Activated naive CD4-positive, alpha-beta T cell treated with anti-CD3 and anti-CD28 coated beads, Interleukin-2, amount 10 ng/mL, durations not matched to agents 7 days and 5 days (primary cell): ENCODE results near the gene FSIP1.

Experiments used
- CTCF ChIA-PET: fragments of 350-600 bp; sonication (Branson Sonifier 250); formaldehyde crosslinking; loops from one replicate; lab custom pipeline; 2021; ENCODE audit warnings: antibody characterized with exemption; lab: Charles Lee
- DNase-seq: peaks from one replicate; pipeline ENCODE4 v3.0.0-alpha.2; 2020
- H3K27ac Mint-ChIP-seq: one replicate; pipeline ENCODE4 v1.8.0; 2021; ENCODE audit warnings: mild to moderate bottlenecking, moderate library complexity, mixed read lengths
- H3K27me3 Mint-ChIP-seq: one replicate; pipeline ENCODE4 v1.8.0; 2021; ENCODE audit warnings: mild to moderate bottlenecking, mixed read lengths
- H3K36me3 Mint-ChIP-seq: one replicate; pipeline ENCODE4 v1.8.0; 2021; ENCODE audit warnings: mixed read lengths
- H3K4me1 Mint-ChIP-seq: one replicate; pipeline ENCODE4 v1.8.0; 2021; ENCODE audit warnings: mixed read lengths
- H3K4me3 Mint-ChIP-seq: one replicate; pipeline ENCODE4 v1.8.0; 2021; ENCODE audit warnings: mild to moderate bottlenecking, moderate library complexity, mixed read lengths
- H3K9me3 Mint-ChIP-seq: one replicate; pipeline ENCODE4 v1.8.0; 2021; ENCODE audit warnings: mixed read lengths

FSIP1 gene

GRCh38 chr15:39714251-39714650, 68.4 kb downstream of the FSIP1 start:
- Mint-ChIP-seq H3K9me3 (no peaks in the 10 kb centered on the region), H3K27ac (no peak overlapping the region), H3K4me3 (no peak overlapping the region), H3K27me3 (no peaks in the 10 kb centered on the region), H3K36me3 (no peaks in the 10 kb centered on the region), H3K4me1 (no peaks in the 10 kb centered on the region)
- CTCF ChIA-PET, result interaction anchor here (2.2 kb wide), 1 partner anchor 30 kb away, joined by 5 read pairs; no protein-coding TSS in a partner anchor
- DNase-seq, result no peak

GRCh38 chr15:39713846-39714245, 68.8 kb downstream of the FSIP1 start:
- H3K36me3 Mint-ChIP-seq, result no peaks in the 10 kb centered on the region
- CTCF ChIA-PET, result interaction anchor here (2.2 kb wide), 1 partner anchor 30 kb away, joined by 5 read pairs; no protein-coding TSS in a partner anchor

GRCh38 chr15:39710681-39711080, 72.0 kb downstream of the FSIP1 start:
- Mint-ChIP-seq H3K9me3 (no peaks in the 10 kb centered on the region), H3K27me3 (no peaks in the 10 kb centered on the region), H3K4me1 (no peaks in the 10 kb centered on the region), H3K27ac (no peak overlapping the region), H3K4me3 (no peak overlapping the region), H3K36me3 (no peaks in the 10 kb centered on the region)
- CTCF ChIA-PET, result no interaction called here
- DNase-seq, result no peak

More at GRCh38 chr15:39713846-39714245, 68.8 kb downstream of the FSIP1 start:
- H3K4me3 Mint-ChIP-seq, result no peak overlapping the region
- H3K27me3 Mint-ChIP-seq, result no peaks in the 10 kb centered on the region
- no peaks in the 10 kb centered on the region for H3K4me1 Mint-ChIP-seq
- DNase-seq, result no peak
- no peak overlapping the region for H3K27ac Mint-ChIP-seq
- no peaks in the 10 kb centered on the region for H3K9me3 Mint-ChIP-seq

GRCh38 chr15:39709941-39710340, 72.7 kb downstream of the FSIP1 start:
- H3K4me3 Mint-ChIP-seq, result no peak overlapping the region

DNA sequence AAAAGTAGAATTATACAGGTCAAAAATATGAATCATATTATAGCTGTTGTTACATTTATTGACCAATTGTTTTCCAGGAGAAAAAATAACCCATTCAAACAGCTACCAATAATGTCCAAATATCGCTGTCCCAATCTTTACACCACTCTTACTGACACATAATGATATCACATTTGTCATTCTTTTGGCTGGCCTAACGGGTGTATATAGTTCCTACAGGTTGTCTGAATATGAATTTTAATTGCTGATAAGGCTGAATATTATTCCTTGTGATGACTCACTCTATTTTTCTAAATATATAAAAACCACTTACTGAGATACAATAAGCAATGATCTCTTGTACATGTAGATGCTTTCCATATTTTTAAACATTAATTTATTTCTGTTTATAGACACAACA, 76.4 kb downstream of the FSIP1 start:
- CTCF ChIA-PET, result no interaction called here

More at GRCh38 chr15:39709941-39710340, 72.7 kb downstream of the FSIP1 start:
- Mint-ChIP-seq H3K9me3 (no peaks in the 10 kb centered on the region), H3K4me1 (no peaks in the 10 kb centered on the region), H3K27ac (no peak overlapping the region), H3K36me3 (no peaks in the 10 kb centered on the region), H3K27me3 (no peaks in the 10 kb centered on the region)
- no peak for DNase-seq
- CTCF ChIA-PET, result no interaction called here

DNA sequence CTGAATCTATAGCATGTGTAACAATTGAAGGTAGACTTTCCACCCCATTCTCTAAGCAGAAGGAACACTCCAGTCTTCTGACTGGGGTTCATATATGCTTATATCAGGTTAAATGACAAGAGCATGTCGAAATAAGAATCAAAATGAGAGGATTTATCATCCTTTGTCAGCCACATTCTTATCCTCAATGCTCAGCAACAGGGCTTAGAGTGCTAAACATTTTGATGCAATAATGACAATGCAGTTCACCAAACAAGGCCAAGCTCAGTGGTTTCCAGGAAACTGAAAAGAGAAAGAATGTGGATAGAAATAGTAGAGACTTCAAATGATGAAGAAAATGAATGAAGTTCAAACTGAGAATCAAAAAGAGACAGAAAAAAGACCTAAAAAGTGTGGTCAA, 78.0 kb downstream of the FSIP1 start:
- H3K36me3 Mint-ChIP-seq, result no peaks in the 10 kb centered on the region
- CTCF ChIA-PET, result no interaction called here
- H3K27me3 Mint-ChIP-seq, result peaks cover 6% of the 10 kb centered on the region
- H3K4me1 Mint-ChIP-seq, result no peaks in the 10 kb centered on the region
- no peaks in the 10 kb centered on the region for H3K9me3 Mint-ChIP-seq
- no peak overlapping the region for H3K4me3 Mint-ChIP-seq
- DNase-seq, result no peak
- H3K27ac Mint-ChIP-seq, result no peak overlapping the region

More for the DNA sequence above, 76.4 kb downstream of the FSIP1 start:
- H3K4me3 Mint-ChIP-seq, result no peak overlapping the region
- H3K27me3 Mint-ChIP-seq, result peaks cover 4% of the 10 kb centered on the region
- DNase-seq, result no peak
- H3K4me1 Mint-ChIP-seq, result no peaks in the 10 kb centered on the region
- no peak overlapping the region for H3K27ac Mint-ChIP-seq
- H3K9me3 Mint-ChIP-seq, result no peaks in the 10 kb centered on the region
- no peaks in the 10 kb centered on the region for H3K36me3 Mint-ChIP-seq

- CTCF ChIA-PET, result no interaction called here
- Mint-ChIP-seq H3K36me3 (no peaks in the 10 kb centered on the region), H3K9me3 (no peaks in the 10 kb centered on the region), H3K4me1 (no peaks in the 10 kb centered on the region), H3K4me3 (no peak overlapping the region), H3K27me3 (peaks cover 9% of the 10 kb centered on the region), H3K27ac (no peak overlapping the region)
- no peak for DNase-seq
Measured at GRCh38 chr15:39704235-39704634, 78.4 kb downstream of the FSIP1 start.

GRCh38 chr15:39701988-39702387, 80.7 kb downstream of the FSIP1 start:
- CTCF ChIA-PET, result interaction anchor here (0.6 to 0.7 kb wide), 2 partner anchors 15 to 100 kb away, joined by 3 to 4 read pairs; no protein-coding TSS in a partner anchor

DNA sequence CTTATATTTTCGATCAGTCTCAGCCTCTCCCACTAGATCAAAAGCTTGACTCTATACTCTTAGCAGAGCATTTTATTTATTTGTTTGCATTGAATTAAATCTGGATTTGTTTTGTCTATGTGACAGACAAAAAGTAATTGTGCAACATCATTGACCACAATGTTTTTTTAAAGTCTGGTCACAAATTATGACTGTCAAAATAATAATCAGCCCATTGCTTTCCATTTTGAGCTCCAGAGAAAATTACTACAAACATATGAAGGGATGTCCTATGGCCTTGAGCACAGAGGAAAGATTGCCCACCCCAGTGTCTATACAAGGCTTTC, 82.3 kb downstream of the FSIP1 start:
- Mint-ChIP-seq H3K4me3 (no peak overlapping the region), H3K9me3 (no peaks in the 10 kb centered on the region), H3K27me3 (peaks cover 13% of the 10 kb centered on the region), H3K27ac (no peak overlapping the region), H3K36me3 (no peaks in the 10 kb centered on the region), H3K4me1 (no peaks in the 10 kb centered on the region)
- DNase-seq, result no peak
- CTCF ChIA-PET, result interaction anchor here (1.1 kb wide), 1 partner anchor 57 kb away, joined by 4 read pairs; no protein-coding TSS in a partner anchor

More at GRCh38 chr15:39701988-39702387, 80.7 kb downstream of the FSIP1 start:
- peaks cover 13% of the 10 kb centered on the region for H3K27me3 Mint-ChIP-seq
- H3K36me3 Mint-ChIP-seq, result no peaks in the 10 kb centered on the region
- no peak for DNase-seq
- no peak overlapping the region for H3K27ac Mint-ChIP-seq
- no peaks in the 10 kb centered on the region for H3K9me3 Mint-ChIP-seq
- H3K4me3 Mint-ChIP-seq, result no peak overlapping the region
- H3K4me1 Mint-ChIP-seq, result no peaks in the 10 kb centered on the region

DNA sequence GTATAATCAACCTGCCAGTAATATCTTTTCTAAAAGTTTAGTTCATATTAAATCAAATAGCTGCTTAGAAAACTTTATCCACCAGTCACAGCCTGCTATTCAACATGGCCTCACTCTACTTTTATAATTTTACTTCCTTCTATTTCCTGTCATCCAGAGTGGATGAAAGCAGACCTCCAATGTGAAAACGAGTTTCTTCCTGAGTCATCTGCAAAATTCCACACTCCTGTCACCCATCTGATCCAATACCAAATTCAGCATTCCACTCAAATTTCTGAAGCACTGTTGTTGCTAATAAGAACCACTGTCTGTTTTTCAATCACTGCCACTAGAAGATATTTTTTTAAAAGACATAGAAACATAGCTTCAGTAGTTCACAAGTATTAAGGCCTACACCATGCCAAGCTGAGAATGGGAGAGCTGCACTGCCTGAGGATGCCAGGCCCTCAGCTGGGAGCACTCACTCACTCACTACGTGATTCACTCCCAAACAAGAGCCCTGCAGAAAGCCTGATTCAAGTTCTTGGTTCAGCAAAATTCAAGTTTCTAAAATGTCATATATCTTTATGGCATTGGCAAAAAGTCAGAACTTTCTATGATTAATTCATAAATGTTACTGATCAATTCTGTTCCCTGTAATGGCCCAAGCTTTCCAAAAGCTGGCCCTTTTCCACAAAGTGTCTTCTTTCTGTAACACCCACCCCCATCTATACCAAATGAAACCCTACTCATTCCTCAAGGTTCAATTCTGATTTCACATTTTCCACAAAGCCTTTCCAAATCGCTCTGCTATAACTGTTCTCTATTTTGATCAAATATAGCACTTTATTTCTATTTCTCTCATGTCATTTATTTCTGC, 82.9 kb downstream of the FSIP1 start:
- H3K27me3 Mint-ChIP-seq, result peaks cover 13% of the 10 kb centered on the region

GRCh38 chr15:39698444-39699390, 83.9 kb downstream of the FSIP1 start:
- Mint-ChIP-seq H3K36me3 (no peaks in the 10 kb centered on the region), H3K27me3 (peaks cover 13% of the 10 kb centered on the region), H3K9me3 (no peaks in the 10 kb centered on the region), H3K4me1 (no peaks in the 10 kb centered on the region), H3K27ac (no peak overlapping the region), H3K4me3 (no peak overlapping the region)
- CTCF ChIA-PET, result no interaction called here
- DNase-seq, result no peak

More for the DNA sequence above, 82.9 kb downstream of the FSIP1 start:
- no peak overlapping the region for H3K4me3 Mint-ChIP-seq
- no peaks in the 10 kb centered on the region for H3K4me1 Mint-ChIP-seq
- H3K27ac Mint-ChIP-seq, result no peak overlapping the region
- no peak for DNase-seq
- no peaks in the 10 kb centered on the region for H3K9me3 Mint-ChIP-seq
- no peaks in the 10 kb centered on the region for H3K36me3 Mint-ChIP-seq
- CTCF ChIA-PET, result no interaction called here

DNA sequence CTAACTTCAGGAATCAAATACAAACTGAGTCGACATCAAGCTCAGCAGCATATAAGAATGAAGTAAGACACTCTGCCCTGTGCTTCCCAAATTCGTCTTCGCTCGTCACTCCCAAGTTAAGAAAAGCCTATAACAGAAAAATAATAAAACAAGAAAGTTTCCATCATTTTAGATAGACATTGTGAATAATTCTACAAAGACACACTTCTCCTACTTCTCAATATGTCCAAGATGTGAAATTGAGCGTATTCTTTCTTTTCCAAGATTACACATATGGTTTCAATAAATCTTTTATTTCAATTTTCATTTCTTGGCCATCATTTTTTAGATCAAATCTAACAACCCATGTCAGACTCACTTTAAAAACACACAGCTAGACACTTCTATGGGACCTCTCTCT, 85.1 kb downstream of the FSIP1 start:
- Mint-ChIP-seq H3K27ac (no peak overlapping the region), H3K9me3 (no peaks in the 10 kb centered on the region), H3K4me1 (no peaks in the 10 kb centered on the region), H3K36me3 (no peaks in the 10 kb centered on the region), H3K4me3 (no peak overlapping the region), H3K27me3 (peaks cover 13% of the 10 kb centered on the region)
- no peak for DNase-seq
- CTCF ChIA-PET, result no interaction called here

DNA sequence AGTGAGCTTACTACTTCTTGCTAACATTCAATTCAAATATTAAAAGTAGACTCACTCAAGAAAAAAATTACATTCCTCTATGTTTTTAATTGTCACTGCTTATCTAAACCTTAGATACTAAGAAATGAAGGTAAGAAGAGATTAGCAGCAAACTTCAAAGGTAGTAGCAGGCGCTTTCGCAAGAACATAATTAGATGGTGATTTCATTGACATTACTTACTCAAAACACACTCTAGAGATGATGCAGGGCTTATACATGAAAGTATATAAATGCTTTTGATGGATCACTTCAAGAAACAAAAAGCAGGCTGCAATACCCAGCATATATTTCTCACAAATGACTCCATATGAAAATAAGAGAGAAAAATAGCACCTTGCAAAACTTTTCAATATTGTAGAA, 86.8 kb downstream of the FSIP1 start:
- Mint-ChIP-seq H3K4me3 (no peak overlapping the region), H3K9me3 (no peaks in the 10 kb centered on the region), H3K27me3 (peaks cover 14% of the 10 kb centered on the region), H3K27ac (no peak overlapping the region), H3K36me3 (no peaks in the 10 kb centered on the region), H3K4me1 (no peaks in the 10 kb centered on the region)
- CTCF ChIA-PET, result interaction anchor here (0.7 kb wide), 1 partner anchor 94 kb away, joined by 3 read pairs; no protein-coding TSS in a partner anchor
- no peak for DNase-seq
